CD4-positive, alpha-beta T cell (primary cell): ENCODE data around the gene FXYD6. TPM values are rescaled to one million over a fixed set of nuclear protein-coding genes. Genes with fewer than 3 reads are reported as not detected.

ENCODE experiments used
- ATAC-seq: fragments of 200-7000 bp; cut with Tn5 transposase; one replicate; pipeline ENCODE4 v1.10.0; 2022; ENCODE audit warnings: mild to moderate bottlenecking; ENCODE audit not compliant: poor library complexity
- CTCF ChIA-PET: fragments of 350-600 bp; sonication (Branson Sonifier 250); formaldehyde crosslinking; loops from one replicate; lab custom pipeline; 2021; ENCODE audit warnings: antibody characterized with exemption, inconsistent platforms; lab: Charles Lee
- POLR2A ChIA-PET: fragments of 350-600 bp; sonication (Branson Sonifier 250); formaldehyde crosslinking; loops from one replicate; lab custom pipeline; 2021; ENCODE audit warnings: antibody characterized with exemption, inconsistent platforms; lab: Charles Lee
- DNase-seq, 14 experiments: peaks; one replicate each; pipeline ENCODE4 v3.0.0-alpha.2; 2013 to 2020; ENCODE audit warnings: mixed read lengths in 2 of 14
- H3K27ac ChIP-seq, 2 donors: one replicate each; pipeline versions ENCODE4 v1.5.1 to v1.7.0; 2013; ENCODE audit warnings: low read length in 2 of 2, low read depth in 1 of 2, mild to moderate bottlenecking in 1 of 2
- H3K27me3 ChIP-seq, 2 experiments: 1 replicate in 1 of 2; 2 replicates in 1 of 2; pipeline versions ENCODE4 v1.6.1 to v1.7.0; 2013; ENCODE audit warnings: low read length in 2 of 2, control low read depth in 1 of 2, mild to moderate bottlenecking in 1 of 2, moderate library complexity in 1 of 2; ENCODE audit not compliant: insufficient read depth in 2 of 2, control insufficient read depth in 1 of 2
- H3K36me3 ChIP-seq: one replicate; pipeline ENCODE4 v1.6.1; 2013; ENCODE audit warnings: low read length, control low read depth; ENCODE audit not compliant: insufficient read depth
- H3K4me1 ChIP-seq: one replicate; pipeline ENCODE4 v1.6.1; 2013; ENCODE audit warnings: low read length, control low read depth; ENCODE audit not compliant: insufficient read depth
- H3K4me3 ChIP-seq: one replicate; pipeline ENCODE4 v1.5.1; 2013; ENCODE audit warnings: mild to moderate bottlenecking, low read length, moderate library complexity
- H3K9me3 ChIP-seq, 2 experiments: 1 replicate in 1 of 2; 2 replicates in 1 of 2; pipeline versions ENCODE4 v1.6.1 to v1.7.0; 2013; ENCODE audit warnings: low read length in 2 of 2, mild to moderate bottlenecking in 2 of 2, control low read depth in 1 of 2, moderate library complexity in 1 of 2; ENCODE audit not compliant: control insufficient read depth in 1 of 2, insufficient read depth in 1 of 2
- H3K27ac Mint-ChIP-seq: one replicate; pipeline ENCODE4 v1.8.0; 2020; ENCODE audit warnings: mixed read lengths
- H3K27me3 Mint-ChIP-seq: one replicate; pipeline ENCODE4 v1.8.0; 2021; ENCODE audit warnings: mixed read lengths
- H3K36me3 Mint-ChIP-seq: one replicate; pipeline ENCODE4 v1.8.0; 2021; ENCODE audit warnings: low read depth, mixed read lengths
- H3K4me1 Mint-ChIP-seq: one replicate; pipeline ENCODE4 v1.8.0; 2021; ENCODE audit warnings: low read depth, mixed read lengths
- H3K4me3 Mint-ChIP-seq: one replicate; pipeline ENCODE4 v1.8.0; 2020; ENCODE audit warnings: mild to moderate bottlenecking, mixed read lengths
- H3K9me3 Mint-ChIP-seq: one replicate; pipeline ENCODE4 v1.8.0; 2020; ENCODE audit warnings: mixed read lengths
- CTCF ChIP-seq: fragments of 200-600 bp; IDR thresholded peaks from one replicate; pipeline ENCODE4 v1.8.0; 2022; ENCODE audit warnings: antibody characterized with exemption, mild to moderate bottlenecking
- intact Hi-C, 2 experiments: fragments of 100-400 bp; cut with DNase I in 1 of 2; cut with micrococcal nuclease in 1 of 2; formaldehyde crosslinking; loops; one replicate each; pipeline versions ENCODE4 v1.15.1 to v1.9.0; 2023 to 2025; cut with DNase I, micrococcal nuclease
- total RNA-seq, 174 experiments: library from RNA in 2 of 174; stranded (reverse) in 2 of 174; gene quantifications; one replicate each; pipeline ENCODE4 v1.2.3 and lab custom pipeline; 2021 to 2026

The FXYD6 gene
- total RNA-seq, 2 experiments from 2014 or later: not detected

- no peaks in the 10 kb centered on the region for H3K27me3 ChIP-seq
- TF ChIP-seq CTCF: no peak
- Mint-ChIP-seq H3K9me3 (no peaks in the 10 kb centered on the region), H3K27me3 (no peaks in the 10 kb centered on the region), H3K4me3 (no peak overlapping the region), H3K4me1 (no peaks in the 10 kb centered on the region), H3K27ac (no peak overlapping the region), H3K36me3 (no peaks in the 10 kb centered on the region)
- H3K4me3 ChIP-seq: no peak overlapping the region
- H3K27ac ChIP-seq: no peak overlapping the region
- POLR2A ChIA-PET: no interaction called here
- ATAC-seq (no peak), DNase-seq (peak in 1 of 14 experiments; percentile 22)
- H3K36me3 ChIP-seq: no peaks in the 10 kb centered on the region
- intact Hi-C loops: no loop called here
- CTCF ChIA-PET: interaction anchor here (1.7 kb wide), 1 partner anchor 35 kb away, joined by 5 read pairs; no protein-coding TSS in a partner anchor
- H3K9me3 ChIP-seq: no peaks in the 10 kb centered on the region
- H3K4me1 ChIP-seq: peaks cover 8% of the 10 kb centered on the region
Measured at GRCh38 chr11:117911694-117912093, 35.2 kb upstream of the FXYD6 start.

GRCh38 chr11:117910941-117911655 is 34.6 kb upstream of the FXYD6 start:
- CTCF ChIA-PET: interaction anchor here (1.7 kb wide), 1 partner anchor 36 kb away, joined by 5 read pairs; no protein-coding TSS in a partner anchor
- ATAC-seq: no peak

GRCh38 chr11:117910525-117910924 is 34.1 kb upstream of the FXYD6 start:
- Histone ChIP-seq H3K4me1 (peaks cover 8% of the 10 kb centered on the region), H3K4me3 (no peak overlapping the region), H3K27me3 (no peaks in the 10 kb centered on the region), H3K9me3 (no peaks in the 10 kb centered on the region), H3K27ac (no peak overlapping the region), H3K36me3 (no peaks in the 10 kb centered on the region)
- CTCF ChIA-PET: no interaction called here
- POLR2A ChIA-PET: no interaction called here
- Mint-ChIP-seq H3K27ac (no peak overlapping the region), H3K4me3 (no peak overlapping the region), H3K36me3 (no peaks in the 10 kb centered on the region), H3K4me1 (no peaks in the 10 kb centered on the region), H3K9me3 (no peaks in the 10 kb centered on the region), H3K27me3 (no peaks in the 10 kb centered on the region)
- intact Hi-C loops: no loop called here
- no peak for TF ChIP-seq CTCF
- ATAC-seq (no peak), DNase-seq (peak in 1 of 14 experiments; percentile 16)

More at GRCh38 chr11:117910941-117911655, 34.6 kb upstream of the FXYD6 start:
- H3K27ac ChIP-seq: no peak overlapping the region
- Mint-ChIP-seq H3K27ac (no peak overlapping the region), H3K27me3 (no peaks in the 10 kb centered on the region), H3K9me3 (no peaks in the 10 kb centered on the region), H3K4me3 (no peak overlapping the region), H3K36me3 (no peaks in the 10 kb centered on the region), H3K4me1 (no peaks in the 10 kb centered on the region)
- TF ChIP-seq CTCF: no peak
- no peaks in the 10 kb centered on the region for H3K27me3 ChIP-seq
- H3K9me3 ChIP-seq: no peaks in the 10 kb centered on the region
- H3K4me3 ChIP-seq: no peak overlapping the region
- intact Hi-C loops: no loop called here
- peaks cover 8% of the 10 kb centered on the region for H3K4me1 ChIP-seq
- DNase-seq: peak in 1 of 14 experiments; percentile 19
- POLR2A ChIA-PET: no interaction called here
- no peaks in the 10 kb centered on the region for H3K36me3 ChIP-seq
